ENCODE data around the gene SPTBN1.

GRCh38 chr2:54490863-54491262, 34.7 kb downstream of the SPTBN1 start:
- TF ChIP-seq SUZ12 (IDR thresholded peaks at IDR 0.05; ENCODE audit: extremely low read depth, insufficient read depth, insufficient read length) (no peak), ZNF274 (IDR thresholded peaks at IDR 0.05; ENCODE audit: low read depth, low read length) (no peak)
